Renal cortex interstitium (tissue), 11 donors: ENCODE measurements around the gene ANKRD40CL. TPM values are rescaled to one million over a fixed set of nuclear protein-coding genes. Genes with fewer than 3 reads are reported as not detected.
"Not testable (repeated sequence)": the region's sequence is repeated elsewhere in the genome, so short reads cannot be mapped to it uniquely, and the experiment has no call there.

Source experiments
- DNase-seq, 11 donors: peaks; one replicate each; pipeline ENCODE4 v3.0.0-alpha.2; 2013; ENCODE audit warnings: low read depth in 9 of 11, low spot score in 4 of 11; ENCODE audit errors: extremely low read depth in 1 of 11
- polyA plus RNA-seq, 3 donors: library from polyadenylated mRNA; unstranded; fragments of 120-200 nt; gene quantifications; one replicate each; pipeline ENCODE4 v1.2.1, GENCODE V29; 2013; ENCODE audit not compliant: insufficient read length in 3 of 3

Gene ANKRD40CL
- polyA plus RNA-seq, 3 donors, result 0.13 to 0.24 (median 0.23) TPM

DNA sequence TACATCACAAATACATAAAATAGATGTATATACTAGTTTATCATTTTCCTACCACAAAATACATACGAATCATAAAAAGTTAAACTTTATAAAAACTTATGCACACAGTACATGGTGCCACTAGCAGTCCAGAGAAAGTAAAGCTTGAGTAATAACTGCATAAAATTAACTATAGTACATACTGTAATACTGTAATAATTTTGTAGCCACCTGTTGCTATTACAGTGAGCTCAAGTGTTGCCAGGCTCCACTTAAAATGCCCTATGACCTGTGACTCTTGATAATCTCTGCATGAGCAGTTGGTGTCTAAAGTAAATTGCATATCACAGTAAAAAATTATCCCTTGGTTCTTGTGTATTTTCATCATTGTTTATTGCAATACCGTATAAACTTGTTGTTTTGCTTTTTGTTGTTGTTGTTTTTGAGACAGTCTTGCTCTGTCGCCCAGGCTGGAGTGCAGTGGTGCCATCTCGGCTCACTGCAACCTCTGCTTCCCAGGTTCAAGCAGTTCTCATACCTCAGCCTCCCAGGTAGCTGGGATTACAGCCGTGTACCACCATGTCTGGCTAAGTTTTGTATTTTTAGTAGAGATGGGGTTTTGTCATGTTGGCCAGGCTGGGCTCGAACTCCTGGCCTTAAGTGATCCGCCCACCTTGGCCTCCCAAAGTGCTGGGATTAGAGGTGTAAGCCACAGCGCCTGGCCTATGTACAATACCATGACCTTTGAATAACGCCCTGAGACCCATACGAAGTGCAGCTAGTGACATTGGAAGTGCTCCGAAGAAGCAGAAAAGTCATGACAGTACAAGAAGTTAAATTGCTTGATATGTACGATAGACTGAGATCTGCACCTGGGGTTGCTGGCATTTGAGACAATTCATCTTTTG lies 41.3 kb downstream of the ANKRD40CL start:
- no peak for DNase-seq

DNA sequence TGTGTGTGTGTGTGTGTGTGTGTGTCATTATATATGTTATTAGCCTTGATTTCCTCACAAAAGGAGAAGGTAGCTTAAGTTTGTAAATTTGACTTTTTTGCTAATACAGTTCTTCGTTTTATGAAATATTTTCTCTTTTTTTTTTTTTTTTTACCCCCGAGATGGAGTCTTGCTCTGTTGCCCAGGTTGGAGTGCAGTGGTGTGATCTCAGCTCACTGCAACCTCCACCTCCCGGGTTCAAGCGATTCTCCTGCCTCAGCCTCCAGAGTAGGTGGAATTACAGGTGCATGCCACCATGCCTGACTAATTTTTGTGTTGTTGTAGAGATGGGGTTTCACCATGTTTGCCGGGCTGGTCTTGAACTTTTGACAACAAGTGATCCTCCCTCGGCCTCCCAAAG lies 42.7 kb downstream of the ANKRD40CL start:
- DNase-seq, result not testable (repeated sequence)

DNA sequence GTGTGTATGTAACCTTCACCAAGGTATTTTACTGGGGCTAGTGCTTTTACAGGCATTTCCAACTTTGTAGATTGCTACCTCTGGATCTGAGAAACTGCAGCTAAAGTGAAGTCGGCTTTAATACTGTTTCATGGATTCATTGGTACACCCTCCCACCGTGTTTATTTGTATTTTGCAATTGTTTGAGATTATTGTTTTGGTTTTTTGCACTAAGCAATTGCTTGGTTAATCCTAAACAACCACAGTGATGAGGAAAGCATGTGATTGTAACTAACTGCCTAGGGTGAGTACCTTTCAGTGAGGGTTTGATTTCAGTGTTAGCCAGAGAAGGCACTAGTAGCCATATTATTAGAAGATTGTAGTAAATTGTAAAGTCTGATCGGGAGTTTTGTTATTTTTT lies 44.6 kb downstream of the ANKRD40CL start:
- DNase-seq, result no peak

DNA sequence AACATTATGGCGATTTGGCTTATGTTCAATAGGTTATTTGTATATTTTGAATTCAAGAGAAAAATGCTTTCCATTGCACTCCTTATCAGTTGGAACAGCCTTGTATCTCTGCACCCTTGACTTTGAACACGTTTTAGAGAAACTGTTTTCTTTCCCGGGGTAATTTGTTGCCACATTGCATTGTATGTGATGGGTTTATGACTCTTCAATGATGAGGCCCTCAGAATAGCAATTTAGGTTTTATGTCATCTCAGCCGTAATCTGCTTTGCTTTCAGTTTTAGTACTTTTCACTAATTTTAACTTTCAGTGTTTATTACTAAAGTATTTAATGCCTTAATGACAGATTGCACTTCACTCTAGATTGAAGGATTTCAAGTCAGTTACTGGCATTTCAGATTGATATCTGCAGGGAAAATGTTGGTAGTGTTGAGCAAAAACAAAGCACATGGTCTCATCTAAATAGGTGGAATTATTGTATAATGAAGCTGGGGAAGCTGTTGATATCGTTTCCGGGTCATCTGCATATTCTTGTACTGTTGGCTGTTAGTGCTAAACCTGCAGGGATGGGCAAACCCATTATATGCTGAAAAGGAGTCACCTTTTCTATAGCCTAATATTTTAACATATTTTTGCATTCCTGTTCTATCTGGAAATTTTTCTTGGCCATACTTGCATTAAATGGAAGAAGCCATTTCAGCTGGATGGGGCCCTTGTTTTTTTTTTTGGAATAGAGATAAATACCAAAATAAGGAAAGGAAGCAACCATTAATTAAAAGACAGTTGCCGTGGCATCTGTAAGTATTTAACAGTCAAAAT lies 45.9 kb downstream of the ANKRD40CL start:
- DNase-seq, result peak in 1 of 11 donors; percentile 7

DNA sequence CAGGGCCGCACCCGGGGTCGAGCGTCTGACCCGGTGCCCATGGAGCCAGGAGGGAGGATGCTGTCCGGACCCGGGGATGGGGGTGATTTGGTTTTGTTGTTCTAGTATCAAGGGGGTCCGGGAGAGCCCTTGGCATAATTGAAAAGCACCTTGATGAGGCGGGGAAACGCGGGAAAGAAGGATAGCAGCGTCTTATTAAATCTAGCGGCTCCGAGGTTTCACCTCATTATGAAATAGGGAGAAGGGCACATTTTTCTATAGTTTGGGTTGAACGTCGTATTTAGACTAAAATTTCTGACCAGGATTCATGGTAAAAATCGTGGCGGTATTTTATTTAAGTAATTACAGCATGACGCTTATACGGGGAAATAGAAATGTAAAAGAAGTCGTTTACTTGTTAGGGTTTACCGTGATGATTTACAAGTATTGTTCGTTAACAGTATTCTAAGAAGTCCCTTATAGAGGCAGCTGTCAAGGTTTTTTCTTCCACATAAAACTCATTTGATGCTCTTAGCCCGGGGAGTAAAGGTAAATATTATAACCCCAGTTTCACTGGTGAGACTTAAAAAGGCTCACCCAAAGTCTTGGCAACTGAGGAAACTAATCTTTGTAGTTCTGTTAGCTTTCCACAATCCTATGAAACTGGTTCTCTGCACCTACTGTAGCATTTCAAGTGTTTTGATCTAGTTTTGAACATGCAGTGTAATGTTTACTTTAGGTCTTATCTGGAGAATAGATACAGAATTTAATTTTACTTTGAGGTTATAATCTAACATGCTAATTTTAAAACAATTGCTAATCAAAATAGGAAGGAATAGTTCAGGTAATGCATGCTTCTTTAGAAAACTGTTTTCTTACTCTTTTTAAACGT lies 47.2 kb downstream of the ANKRD40CL start:
- DNase-seq, result peak in 1 of 11 donors; percentile 44

GRCh38 chr17:50719144-50719923 lies 48.0 kb downstream of the ANKRD40CL start, which contains the start of gene LUC7L3:
Gene LUC7L3, plus strand, starts transcription at chr17:50719603. Its CDS starts 130 bp downstream, at chr17:50719733.
- peak; percentile 85 to 96 (median 92) for DNase-seq

DNA sequence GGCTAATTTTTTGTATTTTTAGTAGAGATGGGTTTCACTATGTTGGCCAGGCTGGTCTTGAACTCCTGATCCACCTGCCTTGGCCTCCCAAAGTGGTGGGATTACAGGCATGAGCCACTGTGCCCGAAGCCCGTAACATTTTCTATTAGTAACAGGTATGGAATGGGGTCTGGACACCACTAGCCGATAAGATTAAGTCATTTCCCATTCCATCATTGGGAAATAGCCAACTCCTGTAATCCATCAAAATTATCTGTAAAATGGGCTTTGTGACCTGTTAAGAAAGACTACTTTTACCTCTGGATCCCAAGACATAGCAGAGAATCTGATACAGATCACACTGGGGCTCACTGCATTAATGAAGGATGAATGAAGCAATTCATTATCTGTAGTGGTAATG lies 51.8 kb downstream of the ANKRD40CL start:
- no peak for DNase-seq

GRCh38 chr17:50712641-50713040 lies 54.7 kb downstream of the ANKRD40CL start:
- no peak for DNase-seq

Other genes starting within 250 kb of the ANKRD40CL start
- 10 to 100 TPM in 2 of 3 donors, 1 to 10 TPM in 1; 5.9 to 15.0 (median 13.4) TPM for gene EPN3, start 234.8 kb downstream of the ANKRD40CL start, polyA plus RNA-seq
- 10 to 100 TPM; 49.4 to 69.7 (median 55.5) TPM for gene SPATA20, start 220.3 kb downstream of the ANKRD40CL start, polyA plus RNA-seq
- gene CACNA1G, start 206.8 kb downstream of the ANKRD40CL start, polyA plus RNA-seq, result 1 to 10 TPM; 6.9 to 8.7 (median 8.3) TPM
- 10 to 100 TPM; 10.5 to 15.5 (median 12.9) TPM for gene ABCC3, start 132.6 kb downstream of the ANKRD40CL start, polyA plus RNA-seq
- 10 to 100 TPM; 41.5 to 48.9 (median 43.0) TPM for gene ANKRD40, start 59.6 kb downstream of the ANKRD40CL start, polyA plus RNA-seq
- 100 to 1,000 TPM; 519 to 747 (median 689) TPM for gene LUC7L3, start 47.9 kb downstream of the ANKRD40CL start, polyA plus RNA-seq
- gene WFIKKN2, start 68.1 kb upstream of the ANKRD40CL start, polyA plus RNA-seq, result 1 to 10 TPM; 1.1 to 1.4 (median 1.3) TPM
- gene TOB1, start 98.8 kb upstream of the ANKRD40CL start, polyA plus RNA-seq, result 10 to 100 TPM; 34.5 to 36.1 (median 35.4) TPM